Stimulated activated memory B cell treated with anti-CD40 and anti-IgM and Interleukin-4, amounts not matched to agents 10 μg/mL and 1 μg/mL and 100 μg/mL, for 72 hours (primary cell): Measurements from ENCODE around the gene AUTS2.
A peak's percentile ranks its signal among the peaks of the same experiment; 100 is the strongest.

Experiments
- ATAC-seq: fragments of 150-1000 bp; cut with Tn5 transposase; 2 replicates; pipeline ENCODE4 v1.10.0; 2021
- H3K27ac Mint-ChIP-seq: one replicate; pipeline ENCODE4 v1.8.0; 2022; ENCODE audit warnings: mild to moderate bottlenecking, mixed read lengths
- H3K27me3 Mint-ChIP-seq: one replicate; pipeline ENCODE4 v1.8.0; 2022; ENCODE audit warnings: mixed read lengths
- H3K36me3 Mint-ChIP-seq: one replicate; pipeline ENCODE4 v1.8.0; 2022; ENCODE audit warnings: mixed read lengths
- H3K4me1 Mint-ChIP-seq: one replicate; pipeline ENCODE4 v1.8.0; 2022; ENCODE audit warnings: mixed read lengths
- H3K4me3 Mint-ChIP-seq: one replicate; pipeline ENCODE4 v1.8.0; 2022; ENCODE audit warnings: mild to moderate bottlenecking, moderate library complexity, mixed read lengths
- H3K9me3 Mint-ChIP-seq: one replicate; pipeline ENCODE4 v1.8.0; 2022; ENCODE audit warnings: mixed read lengths

The AUTS2 gene

DNA sequence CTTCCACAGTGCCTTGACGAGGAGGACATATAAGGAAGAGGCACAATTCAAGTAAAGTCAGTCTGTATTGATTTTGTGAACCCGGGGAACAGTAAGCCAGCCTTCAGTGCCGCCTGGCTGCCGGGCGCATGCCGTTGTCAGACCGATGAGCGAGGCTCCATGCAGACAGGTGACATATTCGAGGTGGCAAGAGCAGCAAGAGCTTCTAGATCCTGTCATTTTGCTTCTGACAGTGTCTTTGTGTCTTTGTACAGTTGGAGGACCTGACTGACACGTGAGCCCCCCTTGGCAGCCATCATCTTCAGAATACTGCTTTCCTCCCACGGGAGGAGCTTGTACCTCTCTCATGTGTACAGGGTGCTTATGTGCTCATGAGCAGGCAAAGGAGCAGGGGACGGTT is 1146.2 kb downstream of the AUTS2 start:
- H3K27ac Mint-ChIP-seq = no peak overlapping the region
- peaks cover 7% of the 10 kb centered on the region for H3K4me1 Mint-ChIP-seq
- H3K36me3 Mint-ChIP-seq = no peaks in the 10 kb centered on the region
- no peaks in the 10 kb centered on the region for H3K27me3 Mint-ChIP-seq
- no peaks in the 10 kb centered on the region for H3K9me3 Mint-ChIP-seq
- ATAC-seq = no peak
- H3K4me3 Mint-ChIP-seq = no peak overlapping the region

DNA sequence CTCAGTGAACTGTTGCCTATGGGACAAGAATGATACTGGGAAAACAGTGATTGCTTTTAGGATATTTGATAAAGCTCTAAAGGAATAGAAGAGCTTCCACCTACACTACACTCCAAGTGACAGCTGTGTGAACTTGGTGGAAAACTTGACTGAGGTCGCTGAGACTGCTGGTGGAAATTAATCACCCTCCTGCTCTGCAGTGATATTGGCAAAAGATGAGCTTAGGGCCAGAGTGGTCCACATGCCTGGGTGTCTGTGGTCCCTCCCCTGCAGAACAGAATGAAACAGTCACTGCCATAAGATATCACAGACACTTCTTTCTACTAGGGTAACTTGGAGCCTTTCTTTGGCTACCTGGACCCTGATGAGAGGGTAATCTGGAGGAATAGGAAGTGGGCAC is 1151.6 kb downstream of the AUTS2 start:
- H3K4me1 Mint-ChIP-seq = no peaks in the 10 kb centered on the region
- ATAC-seq = no peak
- no peaks in the 10 kb centered on the region for H3K9me3 Mint-ChIP-seq
- peaks cover 6% of the 10 kb centered on the region for H3K36me3 Mint-ChIP-seq
- H3K27me3 Mint-ChIP-seq = no peaks in the 10 kb centered on the region
- H3K4me3 Mint-ChIP-seq = no peak overlapping the region
- H3K27ac Mint-ChIP-seq = no peak overlapping the region

DNA sequence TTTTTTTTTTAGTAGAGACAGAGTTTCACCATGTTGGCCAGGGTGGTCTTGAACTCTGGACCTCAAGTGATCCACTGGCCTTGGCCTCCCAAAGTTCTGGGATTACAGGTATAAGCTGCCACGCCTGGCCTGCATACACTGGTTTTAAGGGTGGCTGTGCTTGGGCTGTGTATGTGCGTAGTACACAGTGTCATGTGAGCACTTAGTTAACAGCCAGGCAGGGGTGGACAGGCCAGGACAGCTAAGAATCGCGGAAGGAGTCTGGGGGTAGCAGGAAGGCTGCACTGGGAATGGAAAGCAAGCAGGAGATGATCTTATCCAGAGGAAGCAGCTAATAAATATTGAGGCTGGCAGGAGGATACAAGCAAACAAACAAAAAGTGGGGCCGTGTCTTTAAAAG is 1153.6 kb downstream of the AUTS2 start:
- Mint-ChIP-seq H3K4me3 (no peak overlapping the region), H3K27me3 (no peaks in the 10 kb centered on the region), H3K4me1 (no peaks in the 10 kb centered on the region), H3K9me3 (no peaks in the 10 kb centered on the region), H3K27ac (no peak overlapping the region), H3K36me3 (peaks cover 6% of the 10 kb centered on the region)
- no peak for ATAC-seq

DNA sequence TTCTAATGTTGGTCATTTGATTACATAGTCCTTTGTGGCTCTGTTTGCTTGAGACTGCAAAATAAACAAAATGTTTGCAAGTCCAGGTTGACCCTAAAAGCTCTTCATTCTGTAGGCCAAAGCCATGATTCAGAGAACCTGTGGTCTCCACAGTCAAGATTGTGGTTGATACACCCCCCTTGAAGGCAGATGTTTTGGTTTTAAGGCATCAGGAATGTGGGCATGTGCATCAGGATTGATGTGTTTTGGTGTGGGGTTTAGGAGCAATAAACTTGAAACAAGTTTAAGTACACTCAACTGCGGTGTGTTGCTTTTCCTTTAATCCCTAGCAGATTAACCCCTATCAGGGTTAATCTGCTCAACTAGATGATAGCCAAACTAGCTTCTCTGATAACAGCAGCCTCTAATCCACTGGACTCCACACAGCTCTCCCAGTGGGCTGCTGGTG is 1154.5 kb downstream of the AUTS2 start:
- Mint-ChIP-seq H3K9me3 (no peaks in the 10 kb centered on the region), H3K27me3 (no peaks in the 10 kb centered on the region), H3K4me1 (no peaks in the 10 kb centered on the region), H3K36me3 (peaks cover 6% of the 10 kb centered on the region), H3K27ac (no peak overlapping the region), H3K4me3 (no peak overlapping the region)
- no peak for ATAC-seq

DNA sequence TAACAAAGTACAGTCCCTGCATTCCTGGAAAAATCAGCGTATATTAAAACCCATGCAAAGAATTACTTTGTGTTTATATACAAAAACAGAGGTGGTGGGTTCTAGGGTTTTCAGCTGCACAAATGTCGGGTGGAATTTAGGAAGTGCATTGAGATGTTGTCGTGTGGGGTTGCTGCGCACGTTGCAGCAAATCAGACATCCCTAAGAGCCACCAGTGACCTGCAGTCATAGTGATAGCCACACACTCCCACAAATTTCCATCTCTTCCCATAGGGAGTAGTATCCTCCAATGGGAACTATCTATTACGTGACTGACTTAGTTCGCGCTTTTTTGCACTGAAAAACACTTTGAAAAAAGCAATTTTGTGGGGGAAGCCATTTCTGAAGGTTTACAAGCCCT is 1158.5 kb downstream of the AUTS2 start:
- Mint-ChIP-seq H3K27ac (no peak overlapping the region), H3K27me3 (no peaks in the 10 kb centered on the region), H3K36me3 (peaks cover 6% of the 10 kb centered on the region), H3K4me1 (peaks cover 8% of the 10 kb centered on the region), H3K9me3 (no peaks in the 10 kb centered on the region), H3K4me3 (no peak overlapping the region)
- ATAC-seq = no peak

DNA sequence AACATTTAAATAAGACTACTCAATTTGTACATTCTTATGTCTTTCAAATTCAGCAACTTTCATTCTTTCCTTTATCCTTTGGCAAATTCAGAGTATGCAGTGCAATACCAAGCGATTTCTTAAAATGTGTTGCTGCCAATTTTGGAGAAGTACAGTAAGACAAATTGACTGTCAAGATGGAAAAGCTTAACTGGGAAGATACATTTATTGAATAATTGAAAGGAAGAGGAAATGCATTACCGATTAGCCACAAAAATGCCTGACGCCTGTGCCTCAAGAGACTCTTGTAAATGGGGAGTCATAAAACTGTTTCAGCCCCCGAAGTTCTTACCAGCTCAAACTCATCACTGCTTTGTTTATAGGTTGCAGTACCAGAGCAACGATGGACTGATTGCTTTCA is 1160.4 kb downstream of the AUTS2 start:
- H3K27ac Mint-ChIP-seq = no peak overlapping the region

DNA sequence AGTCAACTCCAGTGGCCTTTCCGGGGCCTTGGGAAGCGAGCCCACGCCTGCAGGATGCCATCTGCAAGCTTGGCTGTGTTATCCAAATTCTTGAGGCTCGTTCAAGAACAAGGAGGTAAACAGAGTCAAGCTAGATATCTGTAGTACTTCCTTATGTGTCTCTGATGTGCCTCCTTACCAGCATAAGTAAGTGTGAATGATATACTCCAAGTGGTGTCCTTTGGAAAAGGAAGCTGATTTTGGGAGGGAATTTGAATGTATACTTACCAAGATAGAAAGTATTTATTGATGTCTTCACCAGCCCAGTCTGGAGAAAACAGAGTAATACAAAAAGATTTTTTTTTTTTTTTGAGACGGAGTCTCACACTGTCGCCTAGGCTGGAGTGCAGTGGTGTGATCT is 1161.4 kb downstream of the AUTS2 start:
- H3K36me3 Mint-ChIP-seq = no peaks in the 10 kb centered on the region
- no peak overlapping the region for H3K27ac Mint-ChIP-seq
- no peaks in the 10 kb centered on the region for H3K9me3 Mint-ChIP-seq
- H3K4me1 Mint-ChIP-seq = peaks cover 37% of the 10 kb centered on the region
- no peaks in the 10 kb centered on the region for H3K27me3 Mint-ChIP-seq
- H3K4me3 Mint-ChIP-seq = no peak overlapping the region
- no peak for ATAC-seq

More for the DNA sequence above, 1160.4 kb downstream of the AUTS2 start:
- H3K9me3 Mint-ChIP-seq = no peaks in the 10 kb centered on the region
- H3K36me3 Mint-ChIP-seq = peaks cover under 1% of the 10 kb centered on the region
- H3K4me1 Mint-ChIP-seq = peaks cover 27% of the 10 kb centered on the region
- H3K4me3 Mint-ChIP-seq = no peak overlapping the region
- no peaks in the 10 kb centered on the region for H3K27me3 Mint-ChIP-seq
- no peak for ATAC-seq

DNA sequence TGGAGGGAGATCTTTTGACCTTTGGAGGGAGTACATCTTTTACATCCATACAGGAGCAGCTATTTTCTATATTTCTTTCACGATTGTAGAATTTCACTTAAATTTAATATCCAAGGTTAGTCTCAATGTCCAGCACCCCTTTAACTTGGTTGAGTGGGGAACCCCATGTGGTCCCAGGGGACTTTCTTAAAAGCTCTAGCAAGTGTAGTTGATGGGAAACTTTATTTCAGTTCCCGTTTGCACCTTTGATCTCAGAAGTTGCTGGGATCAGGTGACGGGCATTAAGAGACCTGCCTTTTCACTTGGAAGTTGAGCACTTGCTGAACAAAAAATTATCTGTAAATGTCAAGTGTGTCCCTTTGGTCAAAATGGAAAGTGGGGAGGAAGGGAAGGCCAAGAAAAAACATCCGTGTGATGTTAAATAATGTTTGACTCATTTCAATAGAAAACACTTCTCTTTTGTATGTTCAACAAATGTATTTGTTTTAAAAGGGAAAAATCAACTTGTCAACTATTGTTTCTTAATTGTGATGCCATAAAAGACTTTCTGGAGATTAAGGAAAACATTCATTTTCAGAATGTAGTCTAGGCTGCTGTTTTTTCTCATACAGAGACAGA is 1163.5 kb downstream of the AUTS2 start:
- no peaks in the 10 kb centered on the region for H3K9me3 Mint-ChIP-seq
- H3K36me3 Mint-ChIP-seq = peaks cover 8% of the 10 kb centered on the region
- no peaks in the 10 kb centered on the region for H3K27me3 Mint-ChIP-seq
- H3K27ac Mint-ChIP-seq = peak overlapping the region; percentile 7
- no peak overlapping the region for H3K4me3 Mint-ChIP-seq
- H3K4me1 Mint-ChIP-seq = peaks cover 44% of the 10 kb centered on the region
- peak; percentile 52 for ATAC-seq

DNA sequence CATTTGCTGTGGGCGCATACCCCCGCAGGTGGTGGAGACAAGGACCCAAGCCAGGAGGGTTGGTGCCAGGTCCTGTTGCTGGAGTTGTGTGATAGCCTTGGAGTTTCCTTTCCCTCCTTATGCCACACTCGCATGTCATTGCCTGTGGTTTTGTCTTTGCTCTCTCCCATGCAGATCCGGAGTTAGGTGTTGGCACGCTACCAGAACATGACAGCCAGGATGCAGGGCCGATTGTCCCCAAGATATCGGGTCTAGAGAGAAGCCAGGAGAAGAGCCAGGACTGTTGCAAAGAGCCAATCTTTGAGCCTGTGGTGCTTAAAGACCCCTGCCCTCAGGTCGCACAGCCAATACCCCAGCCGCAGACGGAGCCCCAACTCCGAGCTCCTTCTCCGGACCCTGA is 1164.4 kb downstream of the AUTS2 start:
- H3K27ac Mint-ChIP-seq = peak overlapping the region; percentile 7
- H3K9me3 Mint-ChIP-seq = no peaks in the 10 kb centered on the region
- peaks cover 8% of the 10 kb centered on the region for H3K36me3 Mint-ChIP-seq
- no peak overlapping the region for H3K4me3 Mint-ChIP-seq
- no peaks in the 10 kb centered on the region for H3K27me3 Mint-ChIP-seq
- H3K4me1 Mint-ChIP-seq = peaks cover 44% of the 10 kb centered on the region
- ATAC-seq = no peak

DNA sequence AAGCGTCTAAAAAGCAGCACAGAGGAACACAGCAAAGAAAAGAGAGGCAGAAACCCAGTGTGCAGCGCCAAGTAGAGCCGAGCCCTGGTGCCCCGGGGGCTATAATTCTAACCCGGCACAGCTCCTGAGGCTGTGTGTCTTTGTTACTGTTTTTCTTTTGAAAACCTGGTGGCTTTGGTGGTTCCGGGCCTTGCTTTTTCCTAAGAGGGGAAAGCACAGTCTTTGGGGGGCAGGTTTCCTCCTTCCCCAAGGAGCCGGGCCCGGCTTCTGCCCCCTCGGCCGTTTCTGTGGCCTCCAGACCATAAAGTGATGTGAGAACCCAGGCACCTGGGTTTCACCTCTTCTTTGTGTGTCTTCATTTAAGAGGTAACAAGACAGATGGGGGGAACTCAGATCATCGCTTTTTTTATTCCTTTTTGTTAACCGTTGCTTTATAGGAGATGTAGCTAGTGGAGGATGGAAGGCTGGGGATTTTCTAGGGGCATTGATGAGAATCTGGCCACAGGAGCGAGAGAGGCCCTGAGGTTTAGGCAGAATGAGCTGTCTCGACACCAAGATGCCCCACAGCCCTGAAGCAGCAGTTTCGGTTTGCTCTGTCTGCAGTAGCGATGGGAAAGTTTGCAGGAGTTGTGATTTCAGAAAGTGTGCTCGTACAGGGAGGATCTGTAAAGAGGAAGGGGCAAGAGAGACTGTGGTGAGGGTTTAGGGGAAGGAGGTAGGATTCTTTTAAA is 1165.9 kb downstream of the AUTS2 start:
- H3K27ac Mint-ChIP-seq = peak overlapping the region; percentile 79
- peak; percentile 90 for ATAC-seq
- H3K4me3 Mint-ChIP-seq = peak overlapping the region; percentile 74
- no peaks in the 10 kb centered on the region for H3K9me3 Mint-ChIP-seq
- H3K27me3 Mint-ChIP-seq = no peaks in the 10 kb centered on the region
- peaks cover 44% of the 10 kb centered on the region for H3K4me1 Mint-ChIP-seq
- H3K36me3 Mint-ChIP-seq = peaks cover 8% of the 10 kb centered on the region

DNA sequence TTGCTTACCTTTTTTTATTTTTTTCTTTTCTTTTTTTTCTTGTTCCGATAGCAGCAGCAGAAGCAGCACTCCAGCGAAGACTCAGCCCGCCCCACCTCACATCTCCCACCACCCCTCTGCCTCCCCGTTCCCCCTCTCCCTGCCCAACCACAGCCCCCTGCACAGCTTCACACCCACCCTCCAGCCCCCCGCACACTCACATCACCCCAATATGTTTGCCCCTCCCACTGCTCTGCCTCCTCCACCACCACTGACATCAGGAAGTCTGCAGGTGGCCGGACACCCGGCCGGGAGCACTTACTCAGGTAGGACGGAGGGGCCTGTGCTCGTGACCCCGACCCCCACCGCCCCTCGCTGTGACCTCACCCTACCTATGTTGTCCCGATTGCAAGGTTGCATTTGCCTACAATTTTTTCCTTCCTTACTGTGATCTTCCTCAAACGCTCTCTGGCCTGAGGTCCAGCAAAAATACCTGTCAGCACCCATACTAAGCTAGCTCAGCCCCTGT is 1166.5 kb downstream of the AUTS2 start:
- peak overlapping the region; percentile 74 for H3K4me3 Mint-ChIP-seq
- H3K36me3 Mint-ChIP-seq = peaks cover 8% of the 10 kb centered on the region
- peak overlapping the region; percentile 79 for H3K27ac Mint-ChIP-seq
- peak; percentile 29 for ATAC-seq
- peaks cover 44% of the 10 kb centered on the region for H3K4me1 Mint-ChIP-seq
- H3K9me3 Mint-ChIP-seq = no peaks in the 10 kb centered on the region
- H3K27me3 Mint-ChIP-seq = no peaks in the 10 kb centered on the region

DNA sequence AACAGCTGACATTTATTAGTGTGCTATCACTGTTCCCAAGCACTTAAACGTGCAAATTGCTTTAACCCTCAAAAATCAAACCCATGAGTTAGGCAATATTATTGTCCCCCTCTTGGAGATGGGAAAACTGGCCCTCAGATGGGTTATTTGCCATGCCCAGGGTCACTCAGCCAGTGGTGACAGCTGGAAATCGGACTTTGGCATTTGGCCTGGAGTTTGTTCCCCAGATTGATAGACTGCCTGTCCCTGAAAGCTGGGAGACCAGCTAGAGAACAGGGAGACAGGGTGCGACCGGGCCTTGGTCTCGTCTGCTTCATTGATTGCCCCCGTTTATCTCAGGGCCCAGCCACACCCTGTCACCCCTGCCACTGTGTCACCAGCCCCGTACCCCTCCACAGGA is 1167.4 kb downstream of the AUTS2 start:
- no peak overlapping the region for H3K27ac Mint-ChIP-seq
- H3K36me3 Mint-ChIP-seq = peaks cover 8% of the 10 kb centered on the region
- no peak overlapping the region for H3K4me3 Mint-ChIP-seq
- H3K9me3 Mint-ChIP-seq = no peaks in the 10 kb centered on the region
- no peaks in the 10 kb centered on the region for H3K27me3 Mint-ChIP-seq
- peaks cover 44% of the 10 kb centered on the region for H3K4me1 Mint-ChIP-seq
- ATAC-seq = no peak

DNA sequence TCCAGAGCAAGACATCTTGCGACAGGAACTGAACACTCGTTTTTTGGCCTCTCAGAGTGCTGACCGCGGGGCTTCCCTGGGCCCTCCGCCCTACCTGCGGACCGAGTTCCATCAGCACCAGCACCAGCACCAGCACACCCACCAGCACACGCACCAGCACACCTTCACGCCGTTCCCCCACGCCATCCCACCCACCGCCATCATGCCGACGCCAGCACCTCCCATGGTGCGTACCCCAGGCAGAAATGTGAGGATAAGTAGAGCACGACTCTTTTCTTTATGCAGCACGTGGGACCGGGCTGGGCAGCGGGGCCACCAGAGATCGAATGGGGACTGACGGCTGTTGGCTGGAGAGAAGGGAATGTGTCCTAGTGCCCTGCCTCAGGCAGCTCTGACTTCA is 1167.8 kb downstream of the AUTS2 start:
- Mint-ChIP-seq H3K9me3 (no peaks in the 10 kb centered on the region), H3K36me3 (peaks cover 8% of the 10 kb centered on the region), H3K27ac (no peak overlapping the region), H3K4me3 (no peak overlapping the region), H3K4me1 (peaks cover 42% of the 10 kb centered on the region), H3K27me3 (no peaks in the 10 kb centered on the region)
- no peak for ATAC-seq

DNA sequence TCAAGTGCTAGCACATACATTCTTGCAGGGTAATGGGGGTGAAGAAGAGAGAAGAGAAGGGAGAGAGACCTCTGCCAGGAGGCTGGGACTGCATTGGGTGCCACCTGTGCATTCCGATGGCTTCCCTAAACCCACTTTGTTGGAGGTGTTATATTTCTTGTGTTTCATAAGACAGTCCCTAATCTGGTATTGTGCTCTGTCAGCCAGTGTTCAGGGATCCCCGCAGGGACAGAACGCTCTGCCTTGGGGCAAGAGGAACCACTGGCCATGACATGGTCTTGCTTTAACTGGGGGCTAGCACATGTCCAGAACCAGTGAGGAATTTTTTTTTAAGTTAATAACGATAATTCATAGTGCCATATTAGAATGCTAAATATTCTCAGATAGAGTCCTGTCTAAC is 1168.4 kb downstream of the AUTS2 start:
- ATAC-seq = no peak
- Mint-ChIP-seq H3K4me3 (no peak overlapping the region), H3K4me1 (peaks cover 36% of the 10 kb centered on the region), H3K9me3 (no peaks in the 10 kb centered on the region), H3K36me3 (peaks cover 14% of the 10 kb centered on the region), H3K27ac (no peak overlapping the region), H3K27me3 (no peaks in the 10 kb centered on the region)

DNA sequence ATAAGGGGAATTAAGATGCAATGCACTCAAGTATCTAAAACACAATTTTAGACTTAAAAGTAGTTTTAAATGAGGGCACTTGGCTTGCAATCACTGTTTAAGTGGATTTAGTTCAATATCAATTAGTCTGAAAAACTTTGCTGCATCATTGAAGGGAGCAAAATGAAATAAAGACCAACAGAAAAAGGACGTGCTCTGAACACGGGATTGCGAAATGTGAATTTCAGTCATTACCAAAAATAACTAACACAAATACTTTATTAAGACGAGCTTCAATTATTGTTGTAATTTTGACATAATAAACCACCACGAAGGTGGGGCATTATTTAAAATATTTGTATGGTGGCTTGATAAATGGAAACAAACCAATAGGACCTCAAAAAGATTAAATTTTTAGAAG is 1171.9 kb downstream of the AUTS2 start:
- no peaks in the 10 kb centered on the region for H3K9me3 Mint-ChIP-seq
- peaks cover 1% of the 10 kb centered on the region for H3K4me1 Mint-ChIP-seq
- ATAC-seq = no peak
- H3K36me3 Mint-ChIP-seq = peaks cover 27% of the 10 kb centered on the region
- no peak overlapping the region for H3K4me3 Mint-ChIP-seq
- H3K27me3 Mint-ChIP-seq = no peaks in the 10 kb centered on the region
- H3K27ac Mint-ChIP-seq = no peak overlapping the region

DNA sequence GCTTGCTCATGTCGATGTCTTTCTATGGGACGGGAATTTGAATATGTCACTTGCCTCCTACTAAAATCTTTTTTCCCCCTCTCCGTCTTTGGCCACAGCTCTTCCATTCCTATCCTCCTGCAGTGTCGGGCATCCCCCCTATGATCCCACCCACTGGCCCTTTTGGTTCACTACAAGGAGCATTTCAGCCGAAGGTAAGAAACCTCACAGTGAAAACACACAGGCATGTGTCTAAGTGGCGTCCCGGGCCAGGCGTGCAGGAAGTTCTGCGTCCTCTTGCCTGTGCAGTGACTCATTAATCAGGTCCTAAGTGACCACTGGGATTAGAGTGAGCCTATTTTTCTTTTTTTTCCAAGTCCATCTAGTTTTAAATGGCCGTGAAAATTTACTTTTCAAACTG is 1173.2 kb downstream of the AUTS2 start:
- H3K27ac Mint-ChIP-seq = no peak overlapping the region

More for the DNA sequence above, 1173.2 kb downstream of the AUTS2 start:
- no peaks in the 10 kb centered on the region for H3K27me3 Mint-ChIP-seq
- no peak for ATAC-seq
- no peaks in the 10 kb centered on the region for H3K9me3 Mint-ChIP-seq
- peaks cover 8% of the 10 kb centered on the region for H3K4me1 Mint-ChIP-seq
- H3K4me3 Mint-ChIP-seq = no peak overlapping the region
- peaks cover 21% of the 10 kb centered on the region for H3K36me3 Mint-ChIP-seq
